GM23248 (cell line): ENCODE results near the gene PPY. TPM values are rescaled to one million over a fixed set of nuclear protein-coding genes. Genes with fewer than 3 reads are reported as not detected.

Experiments used
- DNase-seq: peaks from one replicate; pipeline ENCODE4 v3.0.0-alpha.2; 2015
- H2AFZ ChIP-seq: fragments of 200-600 bp; sonication (generic); 2 replicates; pipeline ENCODE4 v1.6.1; 2016; ENCODE audit warnings: antibody characterized with exemption
- H3F3A ChIP-seq: fragments of 200-600 bp; sonication (generic); 2 replicates; pipeline ENCODE4 v1.6.1; 2016; ENCODE audit warnings: mild to moderate bottlenecking, antibody characterized with exemption, mixed run types; ENCODE audit not compliant: insufficient read depth
- H3K27ac ChIP-seq: fragments of 200-600 bp; sonication (generic); 2 replicates; pipeline ENCODE4 v1.5.1; 2016; ENCODE audit warnings: mild to moderate bottlenecking
- H3K27me3 ChIP-seq: fragments of 200-600 bp; sonication (generic); replicated peaks from 2 replicates; pipeline ENCODE4 v1.6.1; 2016; ENCODE audit warnings: mild to moderate bottlenecking; ENCODE audit not compliant: insufficient read depth
- H3K36me3 ChIP-seq: fragments of 200-600 bp; sonication (generic); 2 replicates; pipeline ENCODE4 v1.6.1; 2016; ENCODE audit warnings: low read depth, mild to moderate bottlenecking
- H3K4me1 ChIP-seq: fragments of 200-600 bp; sonication (generic); 2 replicates; pipeline ENCODE4 v1.6.1; 2016; ENCODE audit warnings: mild to moderate bottlenecking; ENCODE audit not compliant: insufficient read depth
- H3K4me2 ChIP-seq: fragments of 200-600 bp; sonication (generic); one replicate; pipeline ENCODE4 v1.6.1; 2016; ENCODE audit warnings: mild to moderate bottlenecking; ENCODE audit not compliant: unreplicated experiment
- H3K4me3 ChIP-seq: fragments of 200-600 bp; sonication (generic); 2 replicates; pipeline ENCODE4 v1.5.1; 2016; ENCODE audit warnings: mild to moderate bottlenecking
- H3K79me2 ChIP-seq: fragments of 200-600 bp; sonication (generic); 2 replicates; pipeline ENCODE4 v1.6.1; 2016; ENCODE audit warnings: mild to moderate bottlenecking; ENCODE audit not compliant: insufficient read depth
- H3K9ac ChIP-seq: fragments of 200-600 bp; sonication (generic); 2 replicates; pipeline ENCODE4 v1.6.1; 2016; ENCODE audit warnings: mild to moderate bottlenecking
- H3K9me2 ChIP-seq: fragments of 200-600 bp; sonication (generic); 2 replicates; pipeline ENCODE4 v1.6.1; 2016; ENCODE audit warnings: mixed run types, mild to moderate bottlenecking, moderate library complexity; ENCODE audit not compliant: insufficient read depth
- H3K9me3 ChIP-seq: fragments of 200-600 bp; sonication (generic); one replicate; pipeline ENCODE4 v1.6.1; 2017; ENCODE audit warnings: low read depth
- H4K20me1 ChIP-seq: fragments of 200-600 bp; sonication (generic); 2 replicates; pipeline ENCODE4 v1.6.0; 2016; ENCODE audit not compliant: insufficient read depth
- EZH2 ChIP-seq: fragments of 200-600 bp; sonication (generic); IDR thresholded peaks from 2 replicates; pipeline ENCODE4 v1.6.1; 2018; ENCODE audit warnings: antibody characterized with exemption, mild to moderate bottlenecking; ENCODE audit not compliant: insufficient read depth, poor library complexity, severe bottlenecking
- EZH2phosphoT487 ChIP-seq: fragments of 200-600 bp; sonication (generic); IDR thresholded peaks from 2 replicates; pipeline ENCODE4 v1.6.1; 2018; ENCODE audit warnings: antibody characterized with exemption, moderate library complexity, mild to moderate bottlenecking, low read depth; ENCODE audit not compliant: insufficient read depth
- WGBS, 2 experiments: methylation state at CpG; one replicate each; pipeline ENCODE4 v1.1.6; 2015 to 2017; ENCODE audit warnings: low lambda C conversion rate in 2 of 2, low coverage in 1 of 2; ENCODE audit errors: missing lambda C conversion rate in 2 of 2; 5-methylcytosine and 5-hydroxymethylcytosine counted together
- in situ Hi-C: fragments of 300-500 bp; cut with MboI; formaldehyde crosslinking; loops from 2 replicates; pipeline ENCODE4 v1.15.0; 2020
- polyA plus RNA-seq: library from polyadenylated mRNA; unstranded; fragments of >200 nt; fragmentation: Nextera tagmentation; extraction: Ambion mirVana; gene quantifications from 2 replicates; pipeline ENCODE4 v1.2.1, GENCODE V29; 2016
- total RNA-seq: library from RNA; depleted of rRNA; stranded (reverse); fragments of >200 nt; shearing (Covaris generic); gene quantifications from 2 replicates; pipeline ENCODE4 v1.2.3, GENCODE V29; 2014

Gene PPY
- total and polyA plus RNA-seq, 2 experiments from 2014 or later = not detected

GRCh38 chr17:43970366-43970765 is 28.1 kb upstream of the PPY start:
- Histone ChIP-seq H3K4me2 (no peak overlapping the region), H3K9me2 (no peaks in the 10 kb centered on the region), H3K27ac (no peak overlapping the region), H3K9me3 (no peaks in the 10 kb centered on the region), H3F3A (no peaks in the 10 kb centered on the region; the same call in 1 of the 2 replicates), H3K36me3 (no peaks in the 10 kb centered on the region), H3K9ac (no peak overlapping the region), H3K27me3 (peaks cover 17% of the 10 kb centered on the region), H3K4me3 (no peak overlapping the region), H4K20me1 (no peaks in the 10 kb centered on the region), H2AFZ (no peak overlapping the region), H3K79me2 (no peaks in the 10 kb centered on the region), H3K4me1 (no peaks in the 10 kb centered on the region; the same call in 1 of the 2 replicates)
- WGBS, 2 experiments = 49 to 63% methylated on average over 4 of the region's 4 CpGs
- no peak for DNase-seq
- in situ Hi-C loops = no loop called here
- TF ChIP-seq EZH2phosphoT487 (no peak), EZH2 (no peak)

- Histone ChIP-seq H3F3A (no peaks in the 10 kb centered on the region), H3K36me3 (no peaks in the 10 kb centered on the region), H3K27ac (no peak overlapping the region), H4K20me1 (no peaks in the 10 kb centered on the region), H3K4me2 (no peak overlapping the region), H3K4me1 (no peaks in the 10 kb centered on the region; the same call in 1 of the 2 replicates), H3K79me2 (no peaks in the 10 kb centered on the region), H3K27me3 (peaks cover 7% of the 10 kb centered on the region; the same call in 1 of the 2 replicates), H3K9ac (no peak overlapping the region), H3K9me3 (no peaks in the 10 kb centered on the region), H2AFZ (peak overlapping the region; percentile 39), H3K9me2 (no peaks in the 10 kb centered on the region), H3K4me3 (no peak overlapping the region)
- TF ChIP-seq EZH2phosphoT487 (no peak), EZH2 (no peak)
- peak; percentile 46 for DNase-seq
- in situ Hi-C loops = no loop called here
- WGBS, 2 experiments = 21 to 23% methylated on average over 9 of the region's 9 CpGs
Observed at GRCh38 chr17:43967251-43967875, 25.1 kb upstream of the PPY start.

GRCh38 chr17:43966276-43966675 is 24.0 kb upstream of the PPY start:
- Histone ChIP-seq H3K9me2 (no peaks in the 10 kb centered on the region), H3K27ac (no peak overlapping the region), H3K4me1 (no peaks in the 10 kb centered on the region; the same call in 1 of the 2 replicates), H3K4me3 (no peak overlapping the region), H4K20me1 (no peaks in the 10 kb centered on the region), H3K9ac (no peak overlapping the region), H3K79me2 (no peaks in the 10 kb centered on the region), H3K36me3 (no peaks in the 10 kb centered on the region), H3K27me3 (peaks cover 7% of the 10 kb centered on the region; the same call in 1 of the 2 replicates), H2AFZ (no peak overlapping the region), H3K4me2 (no peak overlapping the region), H3F3A (no peaks in the 10 kb centered on the region), H3K9me3 (no peaks in the 10 kb centered on the region)
- in situ Hi-C loops = no loop called here
- TF ChIP-seq EZH2 = no peak
- no peak for TF ChIP-seq EZH2phosphoT487
- WGBS, 2 experiments = 88 to 96% methylated on average over 3 of the region's 3 CpGs
- no peak for DNase-seq

- no peaks in the 10 kb centered on the region for H3K9me2 ChIP-seq
- H3K79me2 ChIP-seq = no peaks in the 10 kb centered on the region
- H2AFZ ChIP-seq = no peak overlapping the region
- no peak overlapping the region for H3K4me2 ChIP-seq
- no peaks in the 10 kb centered on the region for H3K4me1 ChIP-seq
- no peak for DNase-seq
- H3F3A ChIP-seq = no peaks in the 10 kb centered on the region
- no peaks in the 10 kb centered on the region for H4K20me1 ChIP-seq
- H3K27me3 ChIP-seq = peaks cover 7% of the 10 kb centered on the region; the same call in 1 of the 2 replicates
- no peak overlapping the region for H3K4me3 ChIP-seq
- no peaks in the 10 kb centered on the region for H3K36me3 ChIP-seq
- H3K9me3 ChIP-seq = no peaks in the 10 kb centered on the region
- H3K27ac ChIP-seq = no peak overlapping the region
- TF ChIP-seq EZH2phosphoT487 (no peak), EZH2 (no peak)
- in situ Hi-C loops = no loop called here
- no peak overlapping the region for H3K9ac ChIP-seq
- 31 to 33% methylated on average over 7 of the region's 7 CpGs for WGBS, 2 experiments
Observed at GRCh38 chr17:43962479-43962878, 20.2 kb upstream of the PPY start.
